GM12874 (cell line): ENCODE data around the gene NR2F2.

ENCODE experiments used
- CTCF ChIP-seq: IDR thresholded peaks from 2 replicates; pipeline ENCODE4 v1.5.1; 2011; ENCODE audit warnings: low read depth, mild to moderate bottlenecking, control low read depth, low read length, moderate library complexity; ENCODE audit not compliant: insufficient read depth

Gene NR2F2

DNA sequence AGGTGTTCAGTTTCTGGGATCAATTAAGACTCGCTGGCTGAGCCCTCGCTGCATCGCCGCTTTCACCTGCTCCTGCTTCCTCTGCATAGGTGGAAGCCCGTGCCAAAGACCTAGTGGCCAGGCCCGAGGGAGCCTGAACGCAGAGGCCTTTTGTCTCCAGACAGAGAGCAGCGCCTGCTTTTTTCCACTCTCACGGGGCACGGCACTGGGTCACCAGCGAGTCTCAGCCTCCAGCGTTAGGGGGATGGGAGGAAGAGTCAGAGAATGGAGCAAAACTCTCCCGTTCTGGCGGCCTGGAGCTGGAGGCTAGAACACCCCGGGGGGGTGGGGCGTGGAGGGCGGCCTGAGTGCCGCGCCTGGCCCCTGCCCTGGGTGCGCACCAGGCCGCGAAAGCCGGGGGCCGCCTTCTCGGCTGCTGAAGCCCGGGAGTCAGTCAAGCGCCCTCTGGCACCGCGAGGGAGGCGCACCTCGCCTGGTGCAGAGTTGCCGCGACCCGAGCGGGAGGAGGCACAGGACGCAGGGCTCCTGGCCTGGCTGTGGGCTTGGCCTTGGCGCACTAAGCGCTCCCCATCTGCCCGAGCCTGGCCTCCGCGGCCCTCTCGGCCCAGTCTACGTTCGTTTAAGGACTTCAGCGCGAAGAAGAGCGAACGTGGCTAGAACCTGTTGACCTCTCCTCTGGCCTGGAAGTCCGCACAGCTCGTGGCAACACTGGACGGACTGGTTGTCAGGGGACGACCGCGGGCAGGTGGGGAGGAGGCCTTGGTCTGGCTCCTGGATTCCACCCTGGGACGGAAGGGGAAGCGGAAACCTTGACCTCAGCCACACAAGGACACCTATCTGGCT, 21.5 kb downstream of the NR2F2 start:
- peak; percentile 26; the same call in 1 of the 2 replicates for TF ChIP-seq CTCF

- no peak for TF ChIP-seq CTCF
These were observed 22.3 kb downstream of the NR2F2 start for GRCh38 chr15:96352604-96353405.

GRCh38 chr15:96353416-96353929, 23.0 kb downstream of the NR2F2 start:
- no peak for TF ChIP-seq CTCF

DNA sequence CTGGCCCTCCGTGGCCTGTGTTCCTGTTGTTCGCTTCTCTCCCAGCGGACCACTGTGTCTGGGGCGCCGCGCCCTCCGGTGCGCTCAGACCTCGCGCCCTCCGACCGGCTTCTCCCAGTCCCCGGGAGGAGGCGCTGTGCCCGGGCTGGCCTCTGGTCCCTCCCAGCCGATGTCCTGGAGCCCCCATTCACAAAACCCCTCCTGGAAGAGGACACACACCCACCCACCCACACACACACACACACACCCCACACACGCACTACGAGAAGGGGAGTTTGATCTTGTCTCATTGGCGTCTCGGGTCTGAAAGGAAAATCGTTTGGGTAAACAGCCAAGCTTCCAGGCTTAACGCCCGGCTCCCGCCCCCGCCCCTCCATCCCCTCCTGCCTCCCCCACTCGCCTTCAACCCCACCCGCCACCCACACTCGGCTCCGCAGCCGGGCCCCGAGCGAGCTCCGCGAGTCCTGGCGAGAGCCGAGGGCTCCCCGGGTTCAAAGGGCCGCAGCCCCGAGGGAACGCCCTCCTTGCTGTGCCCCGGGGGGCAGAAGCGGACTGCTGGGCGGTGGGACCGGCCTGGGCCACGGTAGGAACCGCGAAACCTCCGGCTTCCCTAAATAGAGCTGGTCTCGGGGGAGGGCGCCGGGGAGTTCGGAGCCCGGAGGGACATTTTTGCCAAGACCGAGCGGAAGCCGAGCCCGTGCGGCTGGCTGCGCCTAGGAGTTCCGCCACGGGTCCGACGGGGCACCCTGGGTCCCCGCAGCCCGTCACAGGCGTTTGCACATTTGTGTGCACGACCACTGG, 23.6 kb downstream of the NR2F2 start:
- peak; percentile 72 for TF ChIP-seq CTCF

GRCh38 chr15:96354731-96355567, 24.4 kb downstream of the NR2F2 start:
- peak; percentile 10; the same call in 1 of the 2 replicates for TF ChIP-seq CTCF

- no peak for TF ChIP-seq CTCF
These were observed 25.2 kb downstream of the NR2F2 start for GRCh38 chr15:96355568-96356187.
